ENCODE data around the gene DENND5A. TPM values are rescaled to one million over a fixed set of nuclear protein-coding genes. Genes with fewer than 3 reads are reported as not detected.
"Not testable (repeated sequence)": the region's sequence is repeated elsewhere in the genome, so short reads cannot be mapped to it uniquely, and the experiment has no call there.

DENND5A gene
- total RNA-seq, 4 donors from 2014 or later = 79.2 to 151 (median 96.2) TPM

DNA sequence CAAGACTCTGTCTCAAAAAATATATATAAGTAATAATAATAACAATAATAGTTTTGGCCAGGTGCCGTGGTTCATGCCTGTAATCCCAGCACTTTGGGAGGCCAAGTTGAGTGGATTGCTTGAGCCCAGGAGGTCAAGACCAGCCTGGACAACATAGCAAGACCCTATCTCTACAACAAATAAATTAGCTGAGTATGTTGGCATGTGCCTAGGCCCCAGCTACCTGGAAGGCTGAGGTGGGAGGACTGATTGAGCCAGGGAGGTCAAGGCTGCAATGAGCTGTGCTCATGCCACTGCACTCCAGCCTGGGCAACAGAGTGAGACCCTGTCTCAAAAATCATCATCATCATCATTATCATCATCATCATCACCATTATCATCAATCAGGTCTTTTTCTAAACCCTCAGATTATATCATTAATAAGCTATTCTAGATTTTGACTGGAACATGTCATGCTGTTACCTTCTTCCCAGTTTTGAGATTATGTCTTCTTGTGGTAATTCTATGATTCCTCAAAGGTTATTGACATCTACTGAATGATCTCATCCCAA is 39.3 kb downstream of the DENND5A start:
- Histone ChIP-seq H3K4me1 (peaks cover 0 to 27% (median 0%) of the 10 kb centered on the region in 3 donors), H3K36me3 (no peaks in the 10 kb centered on the region), H3K9me3 (no peaks in the 10 kb centered on the region), H3K27ac (no peak overlapping the region), H3K4me3 (no peak overlapping the region), H3K27me3 (no peaks in the 10 kb centered on the region)
- 100% methylated on average over 1 of the region's 1 CpG; no CpG with 5 or more reads in 1 of the 2 donors for WGBS, 2 donors (ENCODE audit: low coverage in 1 of 2)
- no peak for ATAC-seq
- TF ChIP-seq POLR2AphosphoS5 (IDR thresholded peaks at IDR 0.05) (no peak), EP300 (IDR thresholded peaks at IDR 0.05) (no peak), POLR2A (IDR thresholded peaks at IDR 0.05) (no peak)
- TF ChIP-seq, protein P1, sequence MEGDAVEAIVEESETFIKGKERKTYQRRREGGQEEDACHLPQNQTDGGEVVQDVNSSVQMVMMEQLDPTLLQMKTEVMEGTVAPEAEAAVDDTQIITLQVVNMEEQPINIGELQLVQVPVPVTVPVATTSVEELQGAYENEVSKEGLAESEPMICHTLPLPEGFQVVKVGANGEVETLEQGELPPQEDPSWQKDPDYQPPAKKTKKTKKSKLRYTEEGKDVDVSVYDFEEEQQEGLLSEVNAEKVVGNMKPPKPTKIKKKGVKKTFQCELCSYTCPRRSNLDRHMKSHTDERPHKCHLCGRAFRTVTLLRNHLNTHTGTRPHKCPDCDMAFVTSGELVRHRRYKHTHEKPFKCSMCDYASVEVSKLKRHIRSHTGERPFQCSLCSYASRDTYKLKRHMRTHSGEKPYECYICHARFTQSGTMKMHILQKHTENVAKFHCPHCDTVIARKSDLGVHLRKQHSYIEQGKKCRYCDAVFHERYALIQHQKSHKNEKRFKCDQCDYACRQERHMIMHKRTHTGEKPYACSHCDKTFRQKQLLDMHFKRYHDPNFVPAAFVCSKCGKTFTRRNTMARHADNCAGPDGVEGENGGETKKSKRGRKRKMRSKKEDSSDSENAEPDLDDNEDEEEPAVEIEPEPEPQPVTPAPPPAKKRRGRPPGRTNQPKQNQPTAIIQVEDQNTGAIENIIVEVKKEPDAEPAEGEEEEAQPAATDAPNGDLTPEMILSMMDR (IDR thresholded peaks at IDR 0.05) = no peak

GRCh38 chr11:9222654-9223053 is 42.5 kb downstream of the DENND5A start:
- 24 to 59% methylated on average over 3 of the region's 3 CpGs for WGBS, 2 donors (ENCODE audit: low coverage in 1 of 2)
- no peak overlapping the region for H3K4me3 ChIP-seq
- no peaks in the 10 kb centered on the region for H3K9me3 ChIP-seq
- no peak for ATAC-seq
- no peaks in the 10 kb centered on the region for H3K27me3 ChIP-seq
- no peaks in the 10 kb centered on the region for H3K36me3 ChIP-seq
- no peak overlapping the region for H3K27ac ChIP-seq
- H3K4me1 ChIP-seq = peaks cover 0 to 28% (median 3%) of the 10 kb centered on the region in 3 donors
- TF ChIP-seq POLR2A (IDR thresholded peaks at IDR 0.05) (no peak), POLR2AphosphoS5 (IDR thresholded peaks at IDR 0.05) (no peak), EP300 (IDR thresholded peaks at IDR 0.05) (no peak)
- TF ChIP-seq, protein P1 (IDR thresholded peaks at IDR 0.05) = no peak

DNA sequence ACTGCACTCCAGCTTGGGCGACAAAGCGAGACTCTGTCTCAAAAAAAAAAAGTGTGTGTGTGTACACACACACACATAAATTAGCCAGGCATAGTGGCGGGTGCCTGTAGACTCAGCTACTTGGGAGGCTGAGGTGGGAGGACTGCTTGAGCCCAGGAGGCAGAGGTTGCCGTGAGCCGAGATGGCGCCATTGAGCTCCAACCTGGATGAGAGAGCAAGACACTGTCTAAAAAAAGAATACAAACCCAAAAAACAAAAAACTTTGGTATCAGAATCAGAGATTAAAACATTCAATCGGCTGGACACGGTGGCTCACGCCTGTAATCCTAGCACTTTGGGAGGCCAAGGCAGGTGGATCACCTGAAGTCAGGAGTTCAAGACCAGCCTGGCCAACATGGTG is 44.3 kb downstream of the DENND5A start:
- peaks cover 0 to 28% (median 3%) of the 10 kb centered on the region in 3 donors for H3K4me1 ChIP-seq
- H3K27me3 ChIP-seq, H3K36me3 ChIP-seq, H3K4me3 ChIP-seq, ATAC-seq, H3K27ac ChIP-seq, H3K9me3 ChIP-seq: not testable (repeated sequence)
- WGBS, 2 donors (ENCODE audit: low coverage in 1 of 2) = 97 to 100% methylated on average over 2 to 9 of the region's 9 CpGs

- Histone ChIP-seq H3K4me3 (no peak overlapping the region), H3K4me1 (peaks cover 0 to 37% (median 3%) of the 10 kb centered on the region in 3 donors), H3K27ac (peak overlapping the region in 3 of 4 donors; percentile 30 to 68 (median 48)), H3K27me3 (no peaks in the 10 kb centered on the region), H3K36me3 (no peaks in the 10 kb centered on the region), H3K9me3 (no peaks in the 10 kb centered on the region)
- 20 to 30% methylated on average over 2 of the region's 2 CpGs for WGBS, 2 donors (ENCODE audit: low coverage in 1 of 2)
- peak; percentile 87 for ATAC-seq
- no peak for TF ChIP-seq POLR2A (IDR thresholded peaks at IDR 0.05)
- TF ChIP-seq POLR2AphosphoS5 (IDR thresholded peaks at IDR 0.05) = peak; percentile 15
These were observed 45.6 kb downstream of the DENND5A start for GRCh38 chr11:9219572-9219971.

GRCh38 chr11:9219115-9219514 is 46.0 kb downstream of the DENND5A start:
- H3K27ac ChIP-seq = peak overlapping the region in 3 of 4 donors; percentile 30 to 68 (median 48)
- TF ChIP-seq, protein P1 (IDR thresholded peaks at IDR 0.05) = no peak
- TF ChIP-seq POLR2AphosphoS5 (IDR thresholded peaks at IDR 0.05) = peak; percentile 58
- H3K4me3 ChIP-seq = no peak overlapping the region
- H3K36me3 ChIP-seq = no peaks in the 10 kb centered on the region
- no peaks in the 10 kb centered on the region for H3K9me3 ChIP-seq
- WGBS, 2 donors (ENCODE audit: low coverage in 1 of 2) = 70 to 86% methylated on average over 2 of the region's 2 CpGs
- H3K4me1 ChIP-seq = peaks cover 0 to 42% (median 3%) of the 10 kb centered on the region in 3 donors
- no peaks in the 10 kb centered on the region for H3K27me3 ChIP-seq
- peak; percentile 80 for ATAC-seq

- H3K4me3 ChIP-seq = no peak overlapping the region
- H3K4me1 ChIP-seq = peaks cover 0 to 47% (median 3%) of the 10 kb centered on the region in 3 donors
- no peak overlapping the region for H3K27ac ChIP-seq
- TF ChIP-seq, protein P1 (IDR thresholded peaks at IDR 0.05) = no peak
- TF ChIP-seq EP300 (IDR thresholded peaks at IDR 0.05) = no peak
- TF ChIP-seq POLR2AphosphoS5 (IDR thresholded peaks at IDR 0.05) = no peak
- TF ChIP-seq POLR2A (IDR thresholded peaks at IDR 0.05) = no peak
- ATAC-seq = no peak
- H3K9me3 ChIP-seq = no peaks in the 10 kb centered on the region
- no peaks in the 10 kb centered on the region for H3K27me3 ChIP-seq
- WGBS, 2 donors (ENCODE audit: low coverage in 1 of 2) = 73 to 89% methylated on average over 3 to 5 of the region's 5 CpGs
- H3K36me3 ChIP-seq = no peaks in the 10 kb centered on the region
These were observed 50.4 kb downstream of the DENND5A start for GRCh38 chr11:9214765-9215164.
